Fibroblast of the conjunctiva (primary cell): ENCODE results near the gene C1orf122.

Source experiments
- DNase-seq: peaks from one replicate; pipeline ENCODE4 v3.0.0-alpha.2; 2010; ENCODE audit warnings: low read depth

The C1orf122 gene

DNA sequence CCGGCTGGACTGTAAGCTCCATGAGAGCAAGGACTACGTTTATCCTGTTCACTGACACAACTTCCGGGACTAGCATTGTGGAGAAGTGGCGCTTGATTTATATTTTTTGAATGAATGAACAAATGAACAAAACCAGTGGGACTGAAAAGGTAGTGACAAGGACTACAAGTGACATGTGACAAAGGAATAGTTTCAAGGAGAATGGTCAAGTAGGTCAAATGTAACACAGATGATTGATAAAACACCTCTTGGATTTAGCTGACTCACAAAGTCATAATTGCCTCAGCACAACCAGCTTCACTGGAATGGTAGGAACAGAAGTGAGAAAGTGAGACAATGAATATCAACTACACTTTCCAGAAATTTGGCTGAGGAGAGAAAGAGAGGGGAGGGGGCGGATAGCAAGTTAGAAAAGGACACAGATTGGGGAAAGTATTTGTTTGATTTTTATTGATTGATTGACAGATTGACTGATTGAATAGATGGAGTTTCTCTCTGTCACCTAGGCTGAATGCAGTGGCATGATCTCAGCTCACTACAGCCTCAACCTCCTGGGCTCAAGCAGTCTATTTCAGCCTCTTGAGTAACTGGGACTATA is 37.6 kb downstream of the C1orf122 start:
- DNase-seq: no peak

DNA sequence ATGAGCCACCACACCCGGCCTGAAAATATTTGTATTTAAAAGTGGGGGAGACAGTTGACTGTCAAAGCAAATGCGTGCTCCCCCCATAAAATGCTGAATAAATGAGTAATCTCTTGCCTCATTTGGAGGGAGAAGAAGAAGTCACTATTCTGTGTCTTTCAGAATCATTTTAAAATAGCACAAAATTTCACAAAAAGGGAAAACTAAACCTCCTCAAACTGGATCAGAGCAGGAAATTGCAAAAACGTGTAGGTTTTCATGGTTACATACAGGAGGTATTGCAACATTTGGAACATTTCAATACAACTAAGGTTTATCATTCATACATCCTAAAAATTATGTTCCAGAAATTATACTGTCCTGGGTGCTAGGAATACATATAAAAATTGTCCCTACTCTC is 38.2 kb downstream of the C1orf122 start:
- no peak for DNase-seq

DNA sequence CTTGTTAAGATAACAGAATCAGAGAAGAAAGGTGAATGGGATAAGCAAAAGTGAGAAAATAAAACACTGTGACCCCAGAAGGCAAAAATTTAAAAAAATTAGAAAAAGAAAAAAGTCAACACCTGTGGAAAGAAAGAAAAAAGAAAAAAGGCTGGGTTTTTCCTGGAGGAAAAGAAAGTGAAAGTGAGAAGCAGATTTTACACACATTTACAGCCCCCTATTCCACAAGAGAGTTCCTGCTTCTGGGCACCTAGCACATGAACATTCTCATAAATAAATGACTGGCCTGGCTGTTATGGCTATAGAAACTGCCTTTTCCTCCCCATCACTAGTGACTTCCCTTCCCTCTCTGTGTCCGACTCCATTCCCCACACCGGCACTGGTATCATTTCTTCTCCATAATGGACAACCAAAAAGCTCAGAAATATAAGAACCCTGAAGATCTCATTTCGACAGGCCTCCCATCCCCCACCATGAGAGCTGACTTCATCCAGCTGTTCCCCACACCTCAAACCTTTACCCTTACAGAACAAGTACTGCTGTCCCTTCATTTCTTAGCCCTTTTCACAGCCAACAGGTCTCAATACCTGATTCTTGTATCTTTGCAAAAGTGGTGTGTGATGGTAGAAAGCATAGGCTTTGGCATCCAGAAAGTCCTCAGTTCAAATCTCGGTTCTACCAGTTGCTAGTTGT is 39.2 kb downstream of the C1orf122 start:
- no peak for DNase-seq

GRCh38 chr1:37849480-37849879 is 41.9 kb downstream of the C1orf122 start:
- no peak for DNase-seq

GRCh38 chr1:37850352-37850955 is 42.9 kb downstream of the C1orf122 start:
- DNase-seq: no peak

DNA sequence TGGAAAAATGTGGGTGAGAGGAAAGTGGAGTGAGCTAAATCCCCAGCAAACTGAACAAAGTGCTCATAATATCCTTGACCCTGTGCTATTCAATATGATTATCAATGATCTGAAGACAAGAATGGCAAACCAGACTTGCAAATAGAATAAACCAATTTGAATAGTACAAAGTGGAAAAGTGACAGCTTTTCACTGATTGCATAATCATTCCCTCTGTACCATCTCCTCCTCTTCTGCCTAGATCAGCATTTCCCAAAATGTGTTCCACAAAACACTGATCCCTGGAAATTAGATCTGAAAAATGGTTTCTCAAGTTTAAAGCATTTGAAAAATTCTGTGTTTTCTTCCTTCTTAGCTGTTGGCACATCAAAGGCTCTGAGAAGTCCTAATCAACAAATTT is 43.7 kb downstream of the C1orf122 start:
- DNase-seq: no peak

- DNase-seq: no peak
Observed at GRCh38 chr1:37851782-37852210, 44.2 kb downstream of the C1orf122 start.

- no peak for DNase-seq
Observed at GRCh38 chr1:37853157-37853556, 45.6 kb downstream of the C1orf122 start.

GRCh38 chr1:37854406-37854805 is 46.8 kb downstream of the C1orf122 start:
- no peak for DNase-seq
